ENCODE measurements around the gene RBPJ. TPM values are rescaled to one million over a fixed set of nuclear protein-coding genes. Genes with fewer than 3 reads are reported as not detected.

RBPJ gene
- total and polyA plus RNA-seq, 2 of the 8 experiments (the other 6 are each of a cell fraction or from before 2014, with no cell fraction given) = 65.5 to 217 TPM

DNA sequence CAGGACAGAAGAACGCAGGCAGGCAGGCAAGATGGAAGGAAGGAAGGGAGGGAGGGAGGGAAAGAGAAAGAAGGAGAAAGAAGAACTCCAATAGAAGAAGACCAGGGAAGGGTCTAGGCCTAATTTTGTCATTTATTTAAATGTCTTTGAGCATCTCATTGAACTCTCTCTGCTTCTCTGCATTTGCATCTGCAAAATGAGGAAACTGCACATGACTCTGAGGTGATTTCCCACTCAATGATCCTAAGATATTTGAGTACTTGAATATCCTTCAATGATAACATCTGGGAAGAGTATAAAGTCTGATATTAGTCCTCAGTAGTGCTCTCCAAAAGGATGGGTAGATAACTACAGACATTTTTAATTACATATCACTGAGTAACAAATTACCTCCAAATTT is 33.1 kb upstream of the RBPJ start:
- Histone ChIP-seq H3K56ac (replicated peaks; ENCODE audit: insufficient read length, low read depth, low read length) (no peak overlapping the region), H4K5ac (ENCODE audit: insufficient read length, low read depth, low read length) (no peak overlapping the region), H3K9ac (replicated peaks in 1 of 4; ENCODE audit: extremely low read depth in 1 of 4, low read depth in 3 of 4, low read length in 3 of 4) (no peak overlapping the region), H3K4me2 (ENCODE audit: insufficient read depth in 1 of 2, low read depth in 2 of 2, low read length in 2 of 2) (no peak overlapping the region), H2AK5ac (ENCODE audit: low read depth, low read length) (no peak overlapping the region), H4K20me1 (replicated peaks in 1 of 2; ENCODE audit: control insufficient read depth in 1 of 2, insufficient read depth in 2 of 2, low read length in 2 of 2) (no peaks in the 10 kb centered on the region), H3K9me3 (ENCODE audit: insufficient read depth in 2 of 2, low read depth in 1 of 2, low read length in 1 of 2) (no peaks in the 10 kb centered on the region), H3K4ac (replicated peaks; ENCODE audit: insufficient read length, low read depth, low read length) (no peak overlapping the region), H3K79me2 (ENCODE audit: control insufficient read depth in 1 of 2, insufficient read depth in 2 of 2, low read length in 2 of 2) (no peaks in the 10 kb centered on the region), H3K14ac (ENCODE audit: insufficient read length) (no peak overlapping the region), H2BK20ac (ENCODE audit: low read length) (no peak overlapping the region), H4K8ac (ENCODE audit: extremely low read depth, insufficient read depth, low read length) (no peak overlapping the region), H3K4me3 (ENCODE audit: extremely low read depth in 1 of 4, insufficient read depth in 2 of 4, low read depth in 3 of 4, low read length in 4 of 4) (no peak overlapping the region), H3K23me2 (ENCODE audit: low read depth, low read length) (no peaks in the 10 kb centered on the region), H3K36me3 (ENCODE audit: control insufficient read depth in 2 of 4, insufficient read depth in 4 of 4, low read length in 3 of 4) (no peaks in the 10 kb centered on the region), H2BK15ac (ENCODE audit: low read length) (no peak overlapping the region), H3K23ac (ENCODE audit: insufficient read length) (no peak overlapping the region), H2BK12ac (ENCODE audit: low read depth, low read length) (no peak overlapping the region), H2AFZ (ENCODE audit: low read length) (peak overlapping the region; percentile 72; the same call in 1 of the 2 replicates), H2BK5ac (ENCODE audit: low read depth, low read length) (no peak overlapping the region; the same call in 1 of the 2 replicates), H4K91ac (replicated peaks; ENCODE audit: insufficient read length, low read length) (no peak overlapping the region), H2BK120ac (replicated peaks; ENCODE audit: low read depth, low read length) (no peak overlapping the region), H3K27me3 (replicated peaks in 1 of 4; ENCODE audit: control insufficient read depth in 3 of 4, extremely low read depth in 1 of 4, insufficient read depth in 3 of 4, low read length in 3 of 4) (no peaks in the 10 kb centered on the region), H3K4me1 (replicated peaks in 1 of 4; ENCODE audit: control insufficient read depth in 3 of 4, insufficient read depth in 4 of 4, low read length in 3 of 4) (peaks cover 0 to 3% (median 0%) of the 10 kb centered on the region in 4 experiments; a peak in 1 of 7 replicates), H3K18ac (ENCODE audit: extremely low read depth, low read length) (no peak overlapping the region), H3K79me1 (ENCODE audit: low read depth, low read length) (no peaks in the 10 kb centered on the region), H3K27ac (ENCODE audit: low read depth, low read length) (no peak overlapping the region)
- FAIRE-seq (no peak), DNase-seq (ENCODE audit: low read depth in 1 of 2, low spot score in 2 of 2) (no peak)
- ChIA-PET CTCF (ENCODE audit: partially characterized antibody) (interaction anchor here (0.5 to 0.7 kb wide), 2 partner anchors 270 to 271 kb away, joined by 3 read pairs; no protein-coding TSS in a partner anchor), POLR2A (ENCODE audit: partially characterized antibody) (interaction anchor here (0.8 kb wide), 1 partner anchor 12 kb away, joined by 3 read pairs; no protein-coding TSS in a partner anchor)
- no CpG with 5 or more reads among the region's 1 CpG for WGBS, 2 experiments (ENCODE audit: extremely low coverage in 1 of 2, insufficient coverage in 1 of 2, insufficient read length in 1 of 2, insufficient replicate concordance in 2 of 2, low coverage in 1 of 2, low lambda C conversion rate in 2 of 2, missing lambda C conversion rate in 1 of 2)
- TF ChIP-seq POU5F1 (IDR thresholded peaks at IDR 0.05; ENCODE audit: low read depth, low read length) = no peak
- no peak for TF ChIP-seq JUN (IDR thresholded peaks at IDR 0.05; ENCODE audit: low read depth, low read length)
- no peak for TF ChIP-seq FOSL1 (IDR thresholded peaks at IDR 0.05; ENCODE audit: insufficient read depth, low read depth, low read length)
- no peak for TF ChIP-seq ASH2L (IDR thresholded peaks at IDR 0.05; ENCODE audit: low read length)
- TF ChIP-seq, protein P1, sequence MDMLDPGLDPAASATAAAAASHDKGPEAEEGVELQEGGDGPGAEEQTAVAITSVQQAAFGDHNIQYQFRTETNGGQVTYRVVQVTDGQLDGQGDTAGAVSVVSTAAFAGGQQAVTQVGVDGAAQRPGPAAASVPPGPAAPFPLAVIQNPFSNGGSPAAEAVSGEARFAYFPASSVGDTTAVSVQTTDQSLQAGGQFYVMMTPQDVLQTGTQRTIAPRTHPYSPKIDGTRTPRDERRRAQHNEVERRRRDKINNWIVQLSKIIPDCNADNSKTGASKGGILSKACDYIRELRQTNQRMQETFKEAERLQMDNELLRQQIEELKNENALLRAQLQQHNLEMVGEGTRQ (IDR thresholded peaks at IDR 0.05; ENCODE audit: low read length) = no peak
- no peak for TF ChIP-seq SIN3A (conservative IDR thresholded peaks at IDR 0.05 in 1 of 2, IDR thresholded peaks at IDR 0.05 in 1 of 2; ENCODE audit: low read depth in 1 of 2, low read length in 2 of 2)
- TF ChIP-seq SAP30 (IDR thresholded peaks at IDR 0.05; ENCODE audit: insufficient read depth, insufficient replicate concordance, low read length) = no peak
- no peak for TF ChIP-seq CBX5 (IDR thresholded peaks at IDR 0.05; ENCODE audit: low read depth, low read length)

All from H1 (cell line).